IMR-90 (cell line): Measurements from ENCODE around the gene EDN2.

ENCODE experiments used
- BHLHE40 ChIP-seq: fragments of 150-350 bp; IDR thresholded peaks from 2 replicates; pipeline ENCODE4 v1.6.1; 2016; ENCODE audit warnings: mild to moderate bottlenecking, low read depth, low read length
- CEBPB ChIP-seq: IDR thresholded peaks from 2 replicates; pipeline ENCODE4 v1.6.1; 2012; ENCODE audit warnings: low read depth, low read length, improper control_type of control experiment
- CHD1 ChIP-seq: IDR thresholded peaks from 2 replicates; pipeline ENCODE4 v1.6.1; 2012; ENCODE audit warnings: low read depth, low read length, improper control_type of control experiment
- ELK1 ChIP-seq: fragments of 150-350 bp; IDR thresholded peaks from 2 replicates; pipeline ENCODE4 v1.6.1; 2016; ENCODE audit warnings: low read depth, mild to moderate bottlenecking, low read length, moderate library complexity, borderline replicate concordance
- FOS ChIP-seq: fragments of 150-350 bp; IDR thresholded peaks from 2 replicates; pipeline ENCODE4 v1.6.1; 2016; ENCODE audit warnings: low read depth, low read length
- MAFK ChIP-seq: IDR thresholded peaks from 2 replicates; pipeline ENCODE4 v1.6.1; 2012; ENCODE audit warnings: low read depth, low read length, improper control_type of control experiment
- NFE2L2 ChIP-seq: fragments of 150-350 bp; IDR thresholded peaks from 2 replicates; pipeline ENCODE4 v1.6.1; 2016; ENCODE audit warnings: low read depth, mild to moderate bottlenecking, low read length
- POLR2A ChIP-seq: IDR thresholded peaks from 2 replicates; pipeline ENCODE4 v1.6.1; 2012; ENCODE audit warnings: mild to moderate bottlenecking, low read depth, low read length
- RAD21 ChIP-seq: IDR thresholded peaks from 2 replicates; pipeline ENCODE4 v1.6.1; 2012; ENCODE audit warnings: low read length, improper control_type of control experiment
- RCOR1 ChIP-seq: IDR thresholded peaks from 2 replicates; pipeline ENCODE4 v1.6.1; 2012; ENCODE audit warnings: mild to moderate bottlenecking, low read length, improper control_type of control experiment; ENCODE audit not compliant: insufficient replicate concordance
- RFX5 ChIP-seq: IDR thresholded peaks from 2 replicates; pipeline ENCODE4 v1.8.0; 2012; ENCODE audit warnings: low read depth, mild to moderate bottlenecking, low read length, moderate library complexity
- SMC3 ChIP-seq: fragments of 150-350 bp; IDR thresholded peaks from 2 replicates; pipeline ENCODE4 v1.6.1; 2016; ENCODE audit warnings: low read depth, mild to moderate bottlenecking, antibody characterized with exemption, low read length, moderate library complexity
- TF ChIP-seq, protein P1 (sequence below): conservative IDR thresholded peaks from 2 replicates; pipeline ENCODE4 v1.5.1; 2012; ENCODE audit warnings: mild to moderate bottlenecking, low read depth, low read length, improper control_type of control experiment
- TF ChIP-seq, protein P2 (sequence below): fragments of 150-350 bp; IDR thresholded peaks from 2 replicates; pipeline ENCODE4 v1.6.1; 2017; ENCODE audit warnings: mild to moderate bottlenecking, antibody characterized with exemption, low read length, low read depth

GRCh38 chr1:41455479-41456332 lies 28.8 kb downstream of the EDN2 start:
- TF ChIP-seq, protein P1, sequence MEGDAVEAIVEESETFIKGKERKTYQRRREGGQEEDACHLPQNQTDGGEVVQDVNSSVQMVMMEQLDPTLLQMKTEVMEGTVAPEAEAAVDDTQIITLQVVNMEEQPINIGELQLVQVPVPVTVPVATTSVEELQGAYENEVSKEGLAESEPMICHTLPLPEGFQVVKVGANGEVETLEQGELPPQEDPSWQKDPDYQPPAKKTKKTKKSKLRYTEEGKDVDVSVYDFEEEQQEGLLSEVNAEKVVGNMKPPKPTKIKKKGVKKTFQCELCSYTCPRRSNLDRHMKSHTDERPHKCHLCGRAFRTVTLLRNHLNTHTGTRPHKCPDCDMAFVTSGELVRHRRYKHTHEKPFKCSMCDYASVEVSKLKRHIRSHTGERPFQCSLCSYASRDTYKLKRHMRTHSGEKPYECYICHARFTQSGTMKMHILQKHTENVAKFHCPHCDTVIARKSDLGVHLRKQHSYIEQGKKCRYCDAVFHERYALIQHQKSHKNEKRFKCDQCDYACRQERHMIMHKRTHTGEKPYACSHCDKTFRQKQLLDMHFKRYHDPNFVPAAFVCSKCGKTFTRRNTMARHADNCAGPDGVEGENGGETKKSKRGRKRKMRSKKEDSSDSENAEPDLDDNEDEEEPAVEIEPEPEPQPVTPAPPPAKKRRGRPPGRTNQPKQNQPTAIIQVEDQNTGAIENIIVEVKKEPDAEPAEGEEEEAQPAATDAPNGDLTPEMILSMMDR: no peak
- no peak for TF ChIP-seq FOS
- no peak for TF ChIP-seq RFX5
- TF ChIP-seq POLR2A: no peak
- no peak for TF ChIP-seq RCOR1
- TF ChIP-seq CEBPB: no peak
- TF ChIP-seq MAFK: no peak
- TF ChIP-seq, protein P2, sequence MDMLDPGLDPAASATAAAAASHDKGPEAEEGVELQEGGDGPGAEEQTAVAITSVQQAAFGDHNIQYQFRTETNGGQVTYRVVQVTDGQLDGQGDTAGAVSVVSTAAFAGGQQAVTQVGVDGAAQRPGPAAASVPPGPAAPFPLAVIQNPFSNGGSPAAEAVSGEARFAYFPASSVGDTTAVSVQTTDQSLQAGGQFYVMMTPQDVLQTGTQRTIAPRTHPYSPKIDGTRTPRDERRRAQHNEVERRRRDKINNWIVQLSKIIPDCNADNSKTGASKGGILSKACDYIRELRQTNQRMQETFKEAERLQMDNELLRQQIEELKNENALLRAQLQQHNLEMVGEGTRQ: no peak
- TF ChIP-seq ELK1: no peak
- TF ChIP-seq BHLHE40: no peak
- TF ChIP-seq CHD1: no peak
- TF ChIP-seq RAD21: no peak
- no peak for TF ChIP-seq SMC3
- no peak for TF ChIP-seq NFE2L2
